Upper lobe of left lung (tissue), 6 donors: ENCODE results near the gene PAFAH1B1. TPM values are rescaled to one million over a fixed set of nuclear protein-coding genes. Genes with fewer than 3 reads are reported as not detected.

Experiments
- ATAC-seq, 2 donors: fragments of 200-7000 bp; cut with Tn5 transposase; one replicate each; pipeline ENCODE4 v1.9.1; 2022; ENCODE audit warnings: mild to moderate bottlenecking in 2 of 2, moderate library complexity in 2 of 2; ENCODE audit not compliant: low FRiP score in 2 of 2
- DNase-seq, 2 donors: peaks; one replicate each; pipeline ENCODE4 v3.0.0-alpha.2; 2019 to 2020
- H3K27ac ChIP-seq, 4 donors: fragments of 200-600 bp; sonication (generic); one replicate each; pipeline ENCODE4 v1.5.1; 2016 to 2019
- H3K27me3 ChIP-seq, 4 donors: fragments of 200-600 bp; sonication (generic); one replicate each; pipeline ENCODE4 v1.5.1; 2017 to 2019
- H3K36me3 ChIP-seq, 4 donors: fragments of 200-600 bp; sonication (generic); one replicate each; pipeline ENCODE4 v1.5.1; 2016 to 2019
- H3K4me1 ChIP-seq, 4 donors: fragments of 200-600 bp; sonication (generic); one replicate each; pipeline ENCODE4 v1.5.1; 2018 to 2019
- H3K4me3 ChIP-seq, 4 donors: fragments of 200-600 bp; sonication (generic); one replicate each; pipeline ENCODE4 v1.5.1; 2017 to 2019; ENCODE audit warnings: mild to moderate bottlenecking in 2 of 4, moderate library complexity in 1 of 4
- H3K9me3 ChIP-seq, 4 donors: fragments of 200-600 bp; sonication (generic); one replicate each; pipeline ENCODE4 v1.5.1; 2018 to 2019
- CTCF ChIP-seq, 6 experiments: fragments of 450-650 bp in 4 of 6; fragments of 200-600 bp in 2 of 6; sonication (generic) in 2 of 6; IDR thresholded peaks; one replicate each; pipeline ENCODE4 v1.5.1; 2016 to 2019; ENCODE audit warnings: antibody characterized with exemption in 6 of 6
- EP300 ChIP-seq, 4 donors: sonication (generic); formaldehyde crosslinking; IDR thresholded peaks; one replicate each; pipeline ENCODE4 v1.5.1; 2017; ENCODE audit warnings: antibody characterized with exemption in 4 of 4, control low read depth in 2 of 4
- POLR2A ChIP-seq, 4 donors: fragments of 450-650 bp; IDR thresholded peaks; one replicate each; pipeline ENCODE4 v1.5.1; 2016 to 2017; ENCODE audit warnings: antibody characterized with exemption in 4 of 4, mild to moderate bottlenecking in 2 of 4
- POLR2AphosphoS5 ChIP-seq, 2 donors: sonication (generic); formaldehyde crosslinking; IDR thresholded peaks; one replicate each; pipeline ENCODE4 v1.5.1; 2017; ENCODE audit warnings: antibody characterized with exemption in 2 of 2
- WGBS, 2 donors: methylation state at CpG; one replicate each; pipeline ENCODE4 v1.1.5; 2017 to 2018; 5-methylcytosine and 5-hydroxymethylcytosine counted together
- total RNA-seq, 6 donors: library from RNA; depleted of rRNA in 4 of 6; stranded (reverse); fragments of >200 nt in 4 of 6; gene quantifications; one replicate each; pipeline versions ENCODE4 v1.1.0 to v1.2.1, GENCODE V29; 2016 to 2021
- donor health status: DM: no; HTN: no; CAD: no; lungs with moderate emphysema.
- donor health status: DM: no; HTN: yes; CAD: no; lungs with severe emphysema.

Gene PAFAH1B1
- total RNA-seq, 6 donors from 2014 or later: 81.7 to 258 (median 114) TPM

GRCh38 chr17:2700030-2700490 is 106.6 kb downstream of the PAFAH1B1 start:
- WGBS, 2 donors: 95% methylated on average over 11 to 20 of the region's 20 CpGs
- no peaks in the 10 kb centered on the region for H3K4me1 ChIP-seq
- TF ChIP-seq EP300 (IDR thresholded peaks at IDR 0.05): no peak
- TF ChIP-seq CTCF (IDR thresholded peaks at IDR 0.05): no peak
- TF ChIP-seq POLR2A (IDR thresholded peaks at IDR 0.05): no peak

GRCh38 chr17:2700491-2701141 is 107.2 kb downstream of the PAFAH1B1 start:
- ATAC-seq: no peak
- no peak overlapping the region for H3K27ac ChIP-seq
- no peaks in the 10 kb centered on the region for H3K9me3 ChIP-seq
- peak in 1 of 2 donors; percentile 67 for DNase-seq
- no peak for TF ChIP-seq EP300 (IDR thresholded peaks at IDR 0.05)
- TF ChIP-seq POLR2A (IDR thresholded peaks at IDR 0.05): no peak
- TF ChIP-seq POLR2AphosphoS5 (IDR thresholded peaks at IDR 0.05): no peak
- TF ChIP-seq CTCF (IDR thresholded peaks at IDR 0.05): no peak
- 98% methylated on average over 10 of the region's 27 CpGs; no CpG with 5 or more reads in 1 of the 2 donors for WGBS, 2 donors
- no peaks in the 10 kb centered on the region for H3K4me1 ChIP-seq
- no peak overlapping the region for H3K4me3 ChIP-seq
- H3K36me3 ChIP-seq: peaks cover 40 to 87% (median 77%) of the 10 kb centered on the region in 4 donors
- no peaks in the 10 kb centered on the region for H3K27me3 ChIP-seq

More at GRCh38 chr17:2700030-2700490, 106.6 kb downstream of the PAFAH1B1 start:
- Histone ChIP-seq H3K27me3 (no peaks in the 10 kb centered on the region), H3K27ac (no peak overlapping the region), H3K36me3 (peaks cover 40 to 93% (median 82%) of the 10 kb centered on the region in 4 donors), H3K4me3 (no peak overlapping the region), H3K9me3 (no peaks in the 10 kb centered on the region)
- ATAC-seq (no peak), DNase-seq (peak in 1 of 2 donors; percentile 51)

GRCh38 chr17:2701161-2701995 is 107.9 kb downstream of the PAFAH1B1 start:
- peaks cover 33 to 80% (median 70%) of the 10 kb centered on the region in 4 donors for H3K36me3 ChIP-seq
- no peak overlapping the region for H3K27ac ChIP-seq
- H3K4me1 ChIP-seq: no peaks in the 10 kb centered on the region
- DNase-seq (peak; percentile 18 to 81), ATAC-seq (no peak)
- TF ChIP-seq POLR2A (IDR thresholded peaks at IDR 0.05) (no peak), CTCF (IDR thresholded peaks at IDR 0.05) (no peak), POLR2AphosphoS5 (IDR thresholded peaks at IDR 0.05) (no peak), EP300 (IDR thresholded peaks at IDR 0.05) (no peak)
- 94 to 97% methylated on average over 10 to 28 of the region's 41 CpGs for WGBS, 2 donors
- H3K27me3 ChIP-seq: no peaks in the 10 kb centered on the region
- H3K9me3 ChIP-seq: no peaks in the 10 kb centered on the region
- H3K4me3 ChIP-seq: no peak overlapping the region

- Histone ChIP-seq H3K36me3 (peaks cover 26 to 72% (median 63%) of the 10 kb centered on the region in 4 donors), H3K4me1 (peaks cover 0 to 3% (median 1%) of the 10 kb centered on the region in 4 donors), H3K27me3 (no peaks in the 10 kb centered on the region), H3K9me3 (no peaks in the 10 kb centered on the region), H3K4me3 (no peak overlapping the region), H3K27ac (no peak overlapping the region)
- WGBS, 2 donors: 87 to 93% methylated on average over 7 to 21 of the region's 22 CpGs
- no peak for DNase-seq
- TF ChIP-seq CTCF (IDR thresholded peaks at IDR 0.05) (no peak), POLR2AphosphoS5 (IDR thresholded peaks at IDR 0.05) (no peak), POLR2A (IDR thresholded peaks at IDR 0.05) (no peak), EP300 (IDR thresholded peaks at IDR 0.05) (no peak)
- ATAC-seq: no peak
Observed at GRCh38 chr17:2701996-2702741, 108.7 kb downstream of the PAFAH1B1 start.
